SU-DHL-6 (cell line): ENCODE results near the gene ACAA1.

Experiments used
- EZH2phosphoT487 ChIP-seq: fragments of 200-600 bp; sonication (generic), shearing (Covaris generic); conservative IDR thresholded peaks from 2 replicates; pipeline ENCODE4 v1.6.1; 2018; ENCODE audit warnings: mild to moderate bottlenecking, antibody characterized with exemption, low read length, moderate library complexity, mixed read lengths
- TF ChIP-seq, protein P1 (sequence below): fragments of 200-600 bp; sonication (generic); IDR thresholded peaks from one replicate; pipeline ENCODE4 v1.5.1; 2017; ENCODE audit warnings: antibody characterized with exemption, mild to moderate bottlenecking, low read length, moderate library complexity; ENCODE audit not compliant: insufficient read depth, poor library complexity, severe bottlenecking

DNA sequence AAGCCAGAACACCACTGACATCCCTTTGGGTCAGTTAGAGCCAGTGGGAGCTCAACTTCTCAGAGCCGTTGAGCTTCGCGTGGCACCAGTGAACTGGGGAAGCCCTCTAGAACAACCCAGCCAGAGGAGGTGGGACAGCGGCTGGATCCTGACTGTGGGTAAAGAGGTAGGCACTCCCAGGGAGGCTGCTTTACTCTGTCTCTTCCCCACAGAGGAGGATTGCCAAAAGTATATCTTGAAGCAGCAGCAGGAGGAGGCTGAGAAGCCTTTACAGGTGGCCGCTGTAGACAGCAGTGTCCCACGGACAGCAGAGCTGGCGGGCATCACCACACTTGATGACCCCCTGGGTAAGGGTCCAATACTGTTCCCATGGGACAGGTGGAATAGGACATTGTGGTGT lies 2.7 kb upstream of the ACAA1 start:
- TF ChIP-seq, protein P1, sequence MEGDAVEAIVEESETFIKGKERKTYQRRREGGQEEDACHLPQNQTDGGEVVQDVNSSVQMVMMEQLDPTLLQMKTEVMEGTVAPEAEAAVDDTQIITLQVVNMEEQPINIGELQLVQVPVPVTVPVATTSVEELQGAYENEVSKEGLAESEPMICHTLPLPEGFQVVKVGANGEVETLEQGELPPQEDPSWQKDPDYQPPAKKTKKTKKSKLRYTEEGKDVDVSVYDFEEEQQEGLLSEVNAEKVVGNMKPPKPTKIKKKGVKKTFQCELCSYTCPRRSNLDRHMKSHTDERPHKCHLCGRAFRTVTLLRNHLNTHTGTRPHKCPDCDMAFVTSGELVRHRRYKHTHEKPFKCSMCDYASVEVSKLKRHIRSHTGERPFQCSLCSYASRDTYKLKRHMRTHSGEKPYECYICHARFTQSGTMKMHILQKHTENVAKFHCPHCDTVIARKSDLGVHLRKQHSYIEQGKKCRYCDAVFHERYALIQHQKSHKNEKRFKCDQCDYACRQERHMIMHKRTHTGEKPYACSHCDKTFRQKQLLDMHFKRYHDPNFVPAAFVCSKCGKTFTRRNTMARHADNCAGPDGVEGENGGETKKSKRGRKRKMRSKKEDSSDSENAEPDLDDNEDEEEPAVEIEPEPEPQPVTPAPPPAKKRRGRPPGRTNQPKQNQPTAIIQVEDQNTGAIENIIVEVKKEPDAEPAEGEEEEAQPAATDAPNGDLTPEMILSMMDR, result no peak
- no peak for TF ChIP-seq EZH2phosphoT487
